Central memory CD4-positive, alpha-beta T cell (primary cell): ENCODE data around the gene RAI1.

Experiments
- DNase-seq: peaks from one replicate; pipeline ENCODE4 v3.0.0; 2022

The RAI1 gene

DNA sequence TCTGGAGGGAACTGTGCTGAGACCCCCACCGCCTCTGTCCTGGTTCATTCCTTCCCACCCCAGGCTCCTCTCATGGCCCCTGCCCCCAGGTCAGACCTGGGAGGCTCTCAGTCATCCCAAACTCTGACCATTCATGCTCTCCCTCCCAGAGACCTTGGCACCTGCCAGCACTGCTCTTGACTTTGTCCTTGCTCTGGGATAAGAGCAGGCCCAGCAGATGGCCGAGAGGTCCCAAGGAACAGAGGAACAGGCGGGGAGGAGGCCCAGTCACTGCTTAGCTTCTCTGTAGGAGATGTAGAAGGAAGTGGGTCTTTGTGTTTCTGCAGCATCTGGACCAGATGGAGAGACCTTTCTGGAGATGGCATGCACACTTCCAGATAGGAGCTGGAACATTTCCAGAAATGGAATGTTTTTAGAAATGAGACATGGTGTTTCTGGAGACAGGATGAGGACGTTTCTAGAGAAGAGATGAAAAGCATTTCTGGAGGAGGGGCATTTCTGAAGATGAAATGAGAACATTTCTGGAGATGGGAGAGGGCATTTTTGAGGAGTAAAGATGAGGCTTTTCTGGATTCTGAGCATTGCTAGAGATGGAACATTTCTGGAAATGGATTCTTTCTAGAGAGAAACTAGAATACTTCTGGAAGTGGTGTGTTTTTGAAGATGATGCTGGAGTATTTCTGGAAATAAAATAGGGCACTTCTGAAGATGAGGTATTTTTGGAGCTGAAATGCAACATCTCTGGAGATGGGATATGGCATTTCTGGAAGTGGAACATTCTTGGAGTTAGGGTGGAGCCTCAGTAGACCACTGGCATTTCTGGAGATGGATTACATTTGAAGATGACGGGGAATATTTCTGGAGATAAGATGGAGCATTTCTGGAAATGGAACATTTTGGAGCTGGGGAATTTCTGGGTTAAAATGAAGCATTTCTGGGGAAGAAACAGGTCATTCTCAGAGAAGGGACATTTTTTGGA lies 55.2 kb downstream of the RAI1 start:
- no peak for DNase-seq

DNA sequence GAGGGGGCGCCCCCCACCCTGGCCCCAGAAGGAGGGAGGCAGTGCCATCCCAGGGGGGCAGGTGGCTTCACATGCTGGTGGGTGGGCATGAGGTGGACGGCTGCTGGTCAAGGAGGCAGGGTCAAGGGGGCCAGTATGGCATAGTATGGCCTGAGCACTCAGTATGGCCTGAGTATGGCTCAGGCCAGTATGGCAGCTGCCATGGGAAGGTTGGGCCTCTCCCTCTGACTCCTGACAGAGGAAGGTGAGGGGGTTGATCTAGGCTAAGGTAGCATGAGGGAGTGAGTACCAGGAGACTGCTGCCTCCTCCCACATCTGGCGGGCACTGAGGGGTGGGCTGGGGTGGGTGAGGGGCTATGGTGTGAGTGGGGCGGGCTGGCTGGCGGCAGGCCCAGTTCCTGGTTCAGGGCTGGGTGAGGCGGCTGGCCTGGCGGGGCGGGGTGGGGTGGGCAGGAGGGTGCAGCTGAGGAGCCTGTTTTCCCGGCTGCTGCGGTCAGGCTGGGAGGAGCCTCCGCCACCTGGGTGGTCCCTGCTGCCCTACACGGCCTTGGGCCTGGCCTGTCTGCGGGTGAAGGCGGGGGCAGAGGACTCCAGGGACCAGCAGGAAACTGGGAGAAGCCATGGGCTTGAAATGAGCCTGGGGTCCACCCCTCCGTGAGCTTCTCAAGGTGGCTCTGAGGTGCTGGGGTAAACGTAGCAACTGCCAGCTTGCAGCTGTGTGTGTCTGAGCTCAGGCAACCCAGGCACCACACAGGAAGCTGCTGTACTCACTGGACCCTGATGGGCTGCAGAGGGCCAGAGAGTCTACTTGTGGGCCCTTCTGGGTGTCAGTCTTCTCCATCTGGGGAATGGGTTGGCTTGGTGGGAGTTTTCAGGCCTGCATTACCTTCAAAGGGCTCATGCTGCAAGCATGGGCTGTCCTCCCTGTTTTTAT lies 57.0 kb downstream of the RAI1 start:
- DNase-seq = no peak

DNA sequence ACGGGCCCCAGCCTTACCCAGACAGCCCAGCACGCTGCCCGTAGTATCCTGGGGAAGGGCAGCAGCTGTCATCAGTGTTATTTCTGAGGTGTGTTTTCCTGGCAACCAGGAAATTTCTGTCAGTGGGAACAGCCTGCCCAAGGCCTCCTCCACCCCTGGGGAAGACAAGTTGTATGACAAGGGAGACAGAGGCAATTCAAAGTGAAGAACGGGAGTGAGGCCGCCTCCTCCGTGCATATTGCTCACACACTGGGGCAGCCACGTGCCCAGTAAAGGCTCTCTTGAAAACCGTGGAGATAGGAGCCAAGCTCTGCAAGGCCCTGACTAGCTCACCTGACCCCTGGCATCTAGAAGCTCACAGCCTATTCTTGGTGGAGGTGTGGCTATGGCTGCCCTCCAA lies 57.6 kb downstream of the RAI1 start:
- no peak for DNase-seq

DNA sequence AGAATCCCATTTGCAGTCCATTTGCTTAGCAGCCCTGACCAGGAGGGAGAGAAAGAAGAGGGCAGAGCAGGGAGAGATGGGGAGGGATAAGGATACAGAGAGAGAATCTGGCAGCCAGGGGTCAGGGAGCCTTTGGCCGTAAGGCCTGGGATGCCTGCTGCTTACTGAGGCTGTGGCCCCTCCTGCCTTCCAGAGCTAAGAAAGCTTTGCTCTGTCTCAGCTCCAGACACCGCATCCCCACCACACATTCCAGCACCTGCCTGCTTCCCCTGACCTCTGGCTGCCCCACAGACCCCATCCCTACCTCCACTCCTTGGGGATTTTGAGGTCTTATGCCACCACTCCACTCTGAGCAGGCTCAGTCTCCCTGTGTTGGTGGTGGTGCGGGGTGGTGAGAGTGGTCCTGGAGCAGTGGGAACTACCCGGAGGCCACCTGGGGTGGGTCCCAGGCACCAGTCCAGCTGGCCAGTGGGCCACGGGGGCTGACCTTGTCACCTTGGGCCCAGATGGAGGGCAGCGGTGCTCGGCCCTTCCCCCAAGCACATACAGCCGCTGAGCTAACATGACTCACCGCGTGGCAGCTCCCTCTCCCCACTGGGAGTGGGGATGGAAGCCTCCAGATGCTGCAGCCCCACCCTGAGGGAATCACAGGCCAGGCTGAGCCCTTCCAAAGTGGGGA lies 58.3 kb downstream of the RAI1 start:
- DNase-seq = no peak

DNA sequence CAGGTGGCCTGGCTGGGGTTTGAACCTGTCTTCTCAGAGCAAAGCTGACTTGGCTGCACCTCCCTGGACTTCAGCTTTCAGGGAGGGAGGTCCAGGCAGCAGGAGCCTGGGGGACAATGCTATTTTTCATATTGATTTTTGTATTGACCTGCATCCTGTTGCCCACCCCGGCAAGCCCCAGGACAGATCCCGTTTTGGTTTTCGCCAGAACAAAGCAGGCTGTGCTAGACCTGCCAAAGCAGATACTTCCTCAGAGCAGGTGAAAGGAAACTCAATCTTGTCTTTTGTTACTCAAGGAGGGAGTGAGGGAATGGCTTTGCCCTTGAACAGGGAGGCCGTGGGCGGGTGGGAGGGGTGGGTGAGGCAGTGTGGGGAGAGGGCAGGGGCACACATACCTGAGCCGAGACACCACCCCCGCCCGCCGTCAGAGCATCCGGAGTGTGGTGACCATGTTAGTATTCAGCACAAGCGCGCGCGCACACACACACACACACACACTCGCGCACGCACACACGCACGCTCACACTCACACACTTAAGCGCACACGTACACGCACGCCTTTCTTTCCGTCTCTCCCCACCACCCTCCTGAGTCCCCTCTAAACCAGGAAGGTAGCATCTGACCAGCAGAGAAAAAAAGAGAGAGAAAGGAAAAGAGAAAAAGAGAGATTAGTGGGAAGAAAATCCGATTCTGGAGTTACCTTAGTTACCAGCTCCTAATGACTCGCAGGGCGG lies 59.5 kb downstream of the RAI1 start:
- no peak for DNase-seq

DNA sequence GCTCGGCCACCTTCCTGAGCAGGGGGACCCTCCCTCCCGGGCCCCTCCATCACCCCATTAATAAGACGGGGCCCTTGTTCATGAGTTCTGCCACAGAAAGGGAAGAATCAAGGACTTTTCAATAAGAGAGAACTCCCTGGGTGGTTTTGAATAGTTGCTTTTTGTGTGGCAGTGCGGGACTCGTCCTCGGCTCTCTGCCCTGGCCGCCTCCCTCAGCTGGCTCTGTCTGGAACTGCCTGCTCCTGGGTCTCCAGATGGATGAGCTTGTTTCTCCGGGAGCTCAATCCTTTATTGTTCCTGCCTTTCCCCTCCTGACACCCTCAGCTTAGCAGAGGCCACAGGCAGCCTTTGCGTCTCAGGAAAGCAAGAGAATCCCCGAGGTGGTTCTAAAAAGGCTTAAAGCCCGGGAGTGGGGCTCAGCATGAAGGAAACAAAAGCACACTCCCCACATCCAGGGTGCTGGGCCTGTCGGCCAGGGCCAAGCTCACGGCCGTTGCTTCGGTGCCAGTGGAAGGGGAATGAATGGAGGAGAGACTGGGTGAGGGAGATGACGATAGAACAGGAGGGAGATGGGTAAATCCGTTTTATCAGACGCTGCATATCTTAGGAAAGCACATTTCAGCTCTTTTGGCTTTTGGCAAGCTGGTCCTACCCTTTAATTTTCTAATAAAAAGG lies 60.2 kb downstream of the RAI1 start:
- DNase-seq = no peak

DNA sequence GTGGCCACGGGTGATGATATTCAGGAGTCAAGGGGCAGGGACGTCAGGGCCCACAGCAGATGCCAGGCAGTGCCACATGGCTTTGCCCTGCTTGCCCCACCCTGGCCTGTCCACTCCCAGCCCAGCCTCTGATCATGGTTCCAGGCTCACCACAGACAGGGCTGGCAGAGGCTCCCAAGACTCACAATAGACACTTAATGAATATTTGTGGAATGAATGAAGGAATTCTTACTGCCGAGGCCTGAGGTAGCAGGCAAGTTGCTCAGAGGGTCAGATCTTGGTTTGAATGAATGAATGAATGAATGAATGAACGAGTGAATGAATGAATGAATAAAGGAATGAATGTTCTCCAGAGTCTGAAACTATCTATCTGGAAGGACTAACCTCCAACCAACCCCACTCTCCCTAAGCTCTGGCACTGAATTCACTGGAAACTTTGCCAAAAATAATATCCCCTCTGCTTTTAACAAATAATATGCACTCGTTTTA lies 60.9 kb downstream of the RAI1 start:
- DNase-seq = no peak

DNA sequence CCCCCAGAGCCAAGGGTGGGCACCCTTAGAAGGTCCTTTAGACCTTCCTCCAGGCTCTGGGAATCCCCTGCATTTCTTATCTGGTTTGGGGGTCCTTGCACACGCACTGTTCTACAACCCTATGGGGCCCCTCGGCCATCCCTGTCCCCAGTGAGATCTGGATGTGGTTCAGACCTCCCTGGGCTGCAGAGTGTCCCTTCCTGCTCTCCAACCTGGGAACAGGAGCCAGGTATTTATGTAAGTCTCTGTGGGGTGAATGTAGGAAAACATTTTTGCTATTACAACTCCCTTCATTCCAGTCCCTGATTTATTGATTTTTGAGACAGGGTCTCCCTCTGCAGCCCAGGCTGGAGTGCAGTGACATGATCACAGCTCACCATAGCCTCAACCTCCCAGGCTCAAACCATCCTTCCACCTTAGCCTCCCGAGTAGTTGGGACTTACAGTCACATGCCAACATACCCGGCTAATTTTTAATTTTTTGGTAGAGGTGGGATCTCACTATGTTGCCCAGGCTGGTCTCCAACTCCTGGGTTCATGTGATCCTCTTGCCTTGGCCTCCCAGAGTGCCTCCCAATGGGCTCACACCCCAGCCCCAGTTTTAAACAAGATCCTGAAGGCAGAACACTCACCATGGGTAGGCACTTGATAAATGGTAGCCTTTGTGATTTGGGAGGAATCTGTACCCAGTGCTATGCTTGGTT lies 61.6 kb downstream of the RAI1 start:
- DNase-seq = no peak

DNA sequence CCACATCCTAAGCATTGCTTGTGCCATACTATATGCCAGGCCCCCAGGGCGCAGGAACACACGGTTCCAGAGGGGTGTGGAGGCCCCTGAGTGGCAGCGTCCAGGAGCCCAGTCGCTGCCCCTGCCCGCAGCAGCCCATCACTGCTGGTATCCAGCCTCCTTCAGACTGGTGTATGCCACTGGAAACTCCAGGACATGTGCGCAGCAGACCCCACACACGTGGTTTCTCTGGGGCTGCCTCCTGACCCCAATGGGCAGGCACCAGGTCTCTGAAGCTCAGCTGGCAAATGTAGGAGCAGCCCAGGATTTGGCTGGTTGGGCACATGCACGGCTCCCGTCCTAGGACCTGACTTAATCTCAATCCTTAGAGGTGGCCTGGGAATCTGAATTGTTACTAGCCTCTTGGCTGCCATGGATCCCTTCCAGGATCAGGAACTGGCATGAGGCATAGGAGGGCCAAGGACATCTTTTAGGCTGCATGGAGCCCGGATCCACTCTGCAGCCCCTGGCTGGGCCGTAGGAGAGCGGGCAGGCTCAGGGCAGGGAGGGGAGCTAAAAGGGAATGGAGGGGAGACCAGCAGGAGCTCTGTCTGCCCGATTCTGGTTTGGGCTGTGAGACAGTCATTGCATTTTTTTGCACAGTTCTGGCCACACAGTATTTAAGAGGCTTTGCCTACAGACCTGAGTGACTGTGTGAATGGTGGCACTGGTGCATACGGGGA lies 62.3 kb downstream of the RAI1 start:
- no peak for DNase-seq

DNA sequence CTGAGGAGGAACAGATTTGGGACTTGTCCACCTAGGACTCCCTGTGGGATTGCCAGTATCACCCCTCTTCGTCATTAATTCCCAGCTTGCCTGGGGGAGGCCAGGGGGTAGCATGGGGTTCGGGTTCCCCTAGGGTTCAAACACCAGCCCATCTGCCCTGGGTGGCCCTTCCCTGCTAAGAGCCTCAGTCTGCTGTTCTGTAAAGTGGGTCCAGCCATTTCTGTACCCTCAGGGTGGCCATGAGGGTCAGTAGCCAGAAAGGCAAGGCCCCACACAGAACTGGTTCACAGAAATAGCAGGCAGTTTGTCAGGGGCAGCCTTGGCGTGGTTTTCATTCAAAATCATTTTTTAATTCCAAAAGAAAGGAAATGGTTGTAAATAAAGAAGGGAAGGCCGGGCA lies 62.9 kb downstream of the RAI1 start:
- no peak for DNase-seq

DNA sequence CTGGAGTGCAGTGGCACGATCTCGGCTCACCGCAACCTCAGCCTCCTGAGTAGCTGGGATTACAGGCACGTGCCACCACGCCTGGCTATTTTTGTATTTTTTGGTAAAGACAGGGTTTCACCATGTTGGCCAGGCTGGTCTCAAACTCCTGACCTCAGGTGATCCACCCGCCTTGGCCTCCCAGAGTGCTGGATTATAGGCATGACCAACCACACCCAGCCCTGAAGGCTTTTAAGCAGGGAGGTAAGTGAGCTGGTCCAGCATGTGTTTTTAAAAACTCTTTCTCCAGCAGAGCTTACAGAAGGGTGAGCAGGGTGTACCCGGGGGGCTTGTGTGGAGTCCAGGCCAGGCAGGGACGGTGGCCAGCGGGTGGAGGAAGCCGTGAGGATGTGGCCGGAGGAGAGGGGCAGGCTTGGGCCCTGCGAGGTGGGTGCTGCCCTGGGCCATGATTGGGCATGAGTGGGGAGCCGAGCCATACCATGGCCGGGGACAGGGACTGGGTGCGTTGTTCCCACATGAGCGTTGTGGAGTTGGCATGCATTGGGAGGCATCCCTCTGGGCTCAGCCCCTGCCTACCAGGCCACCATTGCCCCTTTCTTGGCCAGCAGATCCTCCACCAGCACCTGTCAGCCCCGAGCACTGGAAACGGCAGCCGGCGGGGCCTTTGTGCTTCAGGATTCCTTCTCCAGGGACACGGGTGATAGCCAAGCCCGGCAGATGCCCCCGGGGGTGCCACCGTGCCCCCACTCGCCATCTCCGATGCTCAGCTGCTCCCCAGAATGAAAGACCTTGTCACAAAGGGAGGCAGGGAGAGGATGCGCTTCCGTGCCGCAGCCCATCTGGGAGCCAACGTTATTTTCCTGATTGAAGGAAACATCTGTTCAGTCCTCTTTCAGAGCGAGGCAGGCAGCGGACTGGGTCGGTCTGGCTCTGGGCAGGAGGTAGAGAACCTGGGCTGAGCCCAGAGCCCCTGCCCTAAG lies 64.5 kb downstream of the RAI1 start:
- no peak for DNase-seq

DNA sequence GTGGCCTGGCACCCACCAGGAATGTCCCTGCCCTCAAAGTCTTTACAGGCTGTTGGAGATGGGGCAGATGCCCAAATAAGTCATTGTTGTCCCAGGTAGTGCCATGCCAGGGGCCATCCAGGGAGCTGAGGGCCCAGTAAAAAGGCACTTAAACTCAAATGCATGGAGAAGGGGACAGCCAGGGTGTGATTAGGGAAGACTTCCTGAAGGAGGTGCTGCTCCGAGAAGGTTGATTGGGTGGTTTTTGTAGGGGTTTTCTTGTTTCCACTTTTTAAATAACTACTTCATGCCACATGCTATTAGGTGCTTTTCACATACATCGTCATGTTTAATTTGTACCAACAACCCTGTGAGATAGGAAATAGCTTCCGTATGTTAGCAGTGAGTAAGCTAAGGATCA lies 66.9 kb downstream of the RAI1 start:
- DNase-seq = no peak

DNA sequence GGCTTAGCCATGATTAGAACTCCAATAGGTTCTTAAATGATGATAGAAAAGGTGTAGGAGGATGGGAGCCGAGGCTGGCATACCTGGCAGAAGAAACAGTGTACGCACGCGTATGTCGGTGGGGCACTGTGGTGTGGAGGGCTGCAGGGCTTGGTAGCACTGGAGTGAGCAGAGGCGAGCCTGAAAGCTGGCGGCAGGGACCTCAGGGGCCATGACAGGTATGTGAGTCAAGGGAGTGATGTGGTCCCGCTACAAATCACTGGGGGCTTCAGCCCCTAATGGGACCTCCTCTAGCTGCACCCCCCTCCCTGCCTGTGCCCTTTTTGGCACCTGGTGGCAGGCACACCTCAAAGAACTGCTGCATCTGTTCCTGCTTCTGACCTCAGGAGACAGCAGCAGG lies 67.3 kb downstream of the RAI1 start:
- no peak for DNase-seq

DNA sequence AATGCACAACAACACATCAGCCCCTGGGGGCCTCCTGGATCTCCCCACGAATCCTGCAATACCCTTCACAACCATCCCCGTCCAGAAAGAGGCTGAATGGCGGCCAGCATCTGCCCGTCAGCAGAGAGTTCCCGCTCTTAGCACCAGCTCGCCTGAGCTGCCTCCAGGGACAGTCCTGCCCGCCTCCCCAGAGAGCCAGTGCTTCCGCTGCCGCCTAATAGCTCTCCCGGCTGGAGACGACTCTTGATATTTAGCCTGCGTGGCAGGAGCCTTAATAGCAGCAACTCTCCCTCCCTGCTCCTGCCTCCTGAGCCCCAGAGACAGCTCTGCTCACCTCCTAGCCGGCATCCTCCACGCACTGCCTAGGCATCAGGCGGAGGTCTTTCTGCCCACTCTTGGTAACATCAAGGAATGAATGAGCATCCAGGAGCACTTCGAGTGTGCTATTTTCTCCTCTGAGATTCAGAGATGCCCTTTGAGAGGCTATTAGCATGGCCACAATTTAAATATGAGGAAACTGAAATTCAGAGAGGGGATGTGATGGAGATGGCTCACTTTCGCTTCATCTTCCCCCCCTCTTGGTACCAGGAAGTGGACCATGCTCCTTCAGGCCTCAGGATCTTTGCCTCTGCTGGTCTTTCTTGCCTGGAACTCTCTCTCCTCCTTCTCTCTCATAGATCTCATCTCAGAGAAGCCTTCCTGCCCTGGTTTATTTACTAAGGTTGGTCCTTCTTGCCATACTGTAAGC lies 67.9 kb downstream of the RAI1 start:
- no peak for DNase-seq

DNA sequence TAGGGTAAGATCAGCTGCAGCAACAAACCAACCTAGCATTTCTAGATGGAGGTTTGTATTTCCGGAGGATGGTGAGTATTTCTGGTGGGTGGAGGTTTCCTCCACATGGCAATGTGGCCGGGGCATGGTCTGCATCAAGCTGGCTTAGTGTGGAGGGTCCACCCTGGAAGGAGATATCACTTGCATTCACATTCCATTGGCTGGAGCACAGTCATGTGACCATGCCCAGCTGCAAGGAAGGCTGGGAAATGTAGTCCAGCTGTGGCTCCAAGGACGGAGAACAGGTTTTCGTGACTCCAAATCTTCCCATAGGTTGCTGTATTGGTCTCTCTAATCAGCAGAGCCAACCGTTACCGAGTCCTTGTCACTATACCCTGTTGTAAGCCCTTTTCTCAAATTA lies 68.7 kb downstream of the RAI1 start:
- DNase-seq = peak; percentile 49

DNA sequence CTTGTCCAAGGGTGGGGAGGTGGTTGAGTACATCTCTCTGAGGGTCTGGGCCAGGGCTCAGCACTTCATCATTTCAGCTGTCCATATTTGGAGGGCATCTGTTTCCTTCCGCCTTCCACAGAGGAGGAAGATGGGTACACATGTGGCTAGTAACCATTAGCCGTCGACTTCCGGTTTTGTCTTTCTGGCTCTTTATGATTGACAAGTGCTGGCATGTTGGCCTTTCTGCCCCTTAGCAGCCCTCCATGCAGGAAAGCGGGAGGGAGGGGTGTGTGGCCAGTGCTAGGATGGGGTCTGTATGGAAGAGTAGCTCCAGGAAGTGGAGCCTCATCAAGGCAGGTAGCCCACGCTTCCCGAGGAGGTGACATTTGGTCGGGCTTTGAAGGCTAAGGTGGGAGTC lies 69.6 kb downstream of the RAI1 start:
- peak; percentile 37 for DNase-seq

DNA sequence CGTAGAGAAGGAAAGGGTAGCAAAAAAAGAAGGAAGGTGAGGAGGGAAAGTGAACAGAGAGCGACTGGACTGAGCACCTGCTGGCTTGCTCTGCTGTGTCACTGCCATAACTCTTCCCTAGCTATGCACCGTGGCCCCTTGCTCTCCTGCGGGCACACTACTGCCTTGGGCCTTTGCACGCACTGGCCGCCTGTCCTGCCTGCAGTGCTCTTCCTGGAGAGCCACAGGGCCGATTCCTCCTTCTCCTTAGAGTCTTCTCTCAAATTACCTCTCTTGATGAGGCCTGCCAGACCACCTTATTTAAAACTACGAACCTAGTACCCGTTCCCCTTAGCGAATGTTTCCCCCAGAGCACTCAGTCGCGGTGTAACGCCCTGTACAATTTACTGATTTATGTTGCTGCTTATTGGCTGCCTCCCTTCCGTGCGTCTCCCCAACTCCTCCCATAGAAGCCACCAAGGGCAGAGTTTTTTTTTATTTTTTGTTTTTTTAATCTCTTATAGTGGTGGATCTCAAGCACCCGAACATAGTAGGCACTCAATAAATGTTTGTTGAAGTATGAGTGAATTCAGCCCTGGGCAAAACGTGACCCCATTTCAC lies 70.3 kb downstream of the RAI1 start:
- no peak for DNase-seq
